Brain microvascular endothelial cell (primary cell): ENCODE results near the gene RPL11.

Experiments used
- DNase-seq: peaks from one replicate; pipeline ENCODE4 v3.0.0-alpha.2; 2020
- H3K27ac ChIP-seq: fragments of 250-450 bp; sonication (Bioruptor Pico); 2 replicates; pipeline ENCODE4 v1.5.1; 2020; ENCODE audit warnings: mild to moderate bottlenecking, moderate library complexity
- H3K27me3 ChIP-seq: fragments of 250-450 bp; sonication (Bioruptor Pico); replicated peaks from 2 replicates; pipeline ENCODE4 v1.5.1; 2020; ENCODE audit warnings: mild to moderate bottlenecking
- H3K36me3 ChIP-seq: fragments of 250-450 bp; sonication (Bioruptor Pico); replicated peaks from 2 replicates; pipeline ENCODE4 v1.5.1; 2020; ENCODE audit warnings: mild to moderate bottlenecking
- H3K4me3 ChIP-seq: 2 replicates; pipeline ENCODE4 v1.5.1; 2011; ENCODE audit warnings: low read depth, mild to moderate bottlenecking, control low read depth, low read length, moderate library complexity
- CTCF ChIP-seq: IDR thresholded peaks from 2 replicates; pipeline ENCODE4 v1.5.1; 2011; ENCODE audit warnings: low read depth, mild to moderate bottlenecking, moderate library complexity, low read length, control low read depth, inconsistent platforms; ENCODE audit errors: missing control alignments
- in situ Hi-C: cut with HindIII; loops from 2 replicates; pipeline ENCODE4 v1.10.0; 2017; ENCODE audit warnings: low sequenced_read_pairs, low pct_ligation_motif_present

Gene RPL11

GRCh38 chr1:23691499-23692307 is at the start of gene RPL11:
Gene RPL11, plus strand, starts transcription at chr1:23691806. Its CDS starts 18 bp downstream, at chr1:23691824.
- in situ Hi-C loops: no loop called here
- Histone ChIP-seq H3K36me3 (peaks cover 39% of the 10 kb centered on the region), H3K27ac (peak within 1 kb of the TSS; percentile 95), H3K4me3 (peak within 1 kb of the TSS; percentile 97), H3K27me3 (no peaks in the 10 kb centered on the region)
- TF ChIP-seq CTCF: peak; percentile 83
- peak; percentile 94 for DNase-seq

DNA sequence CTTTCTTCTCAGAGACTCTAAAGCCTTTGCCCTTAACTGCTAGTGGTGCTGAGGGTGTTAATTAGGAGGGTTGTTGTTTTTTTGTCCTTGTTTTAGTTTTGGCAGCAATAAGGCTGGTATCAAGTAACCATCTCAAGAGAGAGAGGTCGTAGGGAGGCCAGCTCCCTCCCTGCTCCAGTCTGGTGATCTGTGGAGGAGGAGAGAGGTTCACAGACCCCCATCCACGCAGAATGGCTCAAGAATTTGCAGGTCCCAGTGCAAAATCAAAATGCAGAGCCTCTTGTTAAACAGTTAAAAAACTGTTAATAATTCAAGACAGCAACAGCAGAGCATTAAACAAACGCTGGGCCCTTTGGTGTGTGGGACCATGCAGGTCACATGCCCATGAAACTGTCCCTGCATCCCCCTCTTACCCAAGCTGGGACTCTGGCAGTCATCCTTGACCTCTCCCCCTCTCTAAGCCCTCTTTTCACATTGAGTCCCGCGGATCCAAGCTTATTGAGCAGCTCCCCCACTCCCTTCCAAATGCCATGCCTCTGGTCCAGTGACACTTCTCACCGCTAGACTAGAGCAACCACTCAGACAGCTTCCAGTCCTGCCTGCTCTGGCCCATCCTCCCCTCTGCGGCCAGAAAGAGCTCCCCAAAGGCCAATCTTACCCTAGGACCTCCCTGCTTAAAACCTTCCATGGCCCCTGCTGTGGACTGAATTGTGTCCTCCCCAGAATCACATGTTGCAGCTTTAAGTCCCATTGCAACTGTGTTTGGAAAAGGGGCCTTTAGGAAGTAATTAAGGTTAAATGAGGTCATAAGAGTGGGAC is 47.7 kb upstream of the RPL11 start:
- DNase-seq: no peak
- no peaks in the 10 kb centered on the region for H3K36me3 ChIP-seq
- no peak overlapping the region for H3K27ac ChIP-seq
- no peak for TF ChIP-seq CTCF
- no peak overlapping the region for H3K4me3 ChIP-seq
- no peaks in the 10 kb centered on the region for H3K27me3 ChIP-seq
- in situ Hi-C loops: no loop called here

DNA sequence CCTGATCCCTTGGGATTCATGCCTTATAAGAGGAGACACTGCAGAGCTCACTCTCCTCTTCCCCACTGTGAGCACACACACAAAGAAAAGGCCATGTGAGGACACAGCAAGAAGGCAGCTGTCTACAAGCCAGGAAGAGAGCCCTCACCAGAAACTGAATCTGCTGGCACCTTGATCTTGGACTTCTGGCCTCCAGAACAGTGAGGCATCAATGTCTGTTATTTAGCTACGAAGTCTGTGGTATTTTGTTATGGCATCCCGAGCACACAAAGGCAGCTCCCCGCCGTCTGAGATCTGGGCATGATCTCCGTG is 47.1 kb upstream of the RPL11 start:
- Histone ChIP-seq H3K27me3 (no peaks in the 10 kb centered on the region), H3K4me3 (no peak overlapping the region), H3K36me3 (no peaks in the 10 kb centered on the region), H3K27ac (no peak overlapping the region)
- DNase-seq: no peak
- in situ Hi-C loops: no loop called here
- no peak for TF ChIP-seq CTCF

DNA sequence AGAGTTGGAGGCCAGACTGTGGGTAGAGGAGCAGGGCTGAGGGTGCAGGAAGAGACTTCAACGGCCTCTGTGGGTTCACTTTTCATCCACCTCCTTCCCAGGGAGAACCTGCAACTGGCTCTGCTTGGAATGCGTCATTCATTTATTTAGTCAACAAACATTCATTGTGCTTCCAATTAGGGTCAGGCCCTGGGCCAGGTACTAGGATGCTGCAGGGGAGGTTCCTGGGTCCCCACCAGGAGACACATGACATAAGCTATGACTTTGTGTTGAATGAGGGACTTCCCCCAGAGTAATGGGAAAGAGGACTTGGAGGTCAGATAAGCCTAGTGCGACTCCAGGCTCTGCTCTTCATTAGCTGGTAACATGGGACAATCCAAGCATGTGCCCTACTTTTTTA is 46.3 kb upstream of the RPL11 start:
- in situ Hi-C loops: no loop called here
- H3K27me3 ChIP-seq: no peaks in the 10 kb centered on the region
- H3K27ac ChIP-seq: no peak overlapping the region
- H3K4me3 ChIP-seq: no peak overlapping the region
- H3K36me3 ChIP-seq: no peaks in the 10 kb centered on the region
- DNase-seq: no peak
- TF ChIP-seq CTCF: no peak

DNA sequence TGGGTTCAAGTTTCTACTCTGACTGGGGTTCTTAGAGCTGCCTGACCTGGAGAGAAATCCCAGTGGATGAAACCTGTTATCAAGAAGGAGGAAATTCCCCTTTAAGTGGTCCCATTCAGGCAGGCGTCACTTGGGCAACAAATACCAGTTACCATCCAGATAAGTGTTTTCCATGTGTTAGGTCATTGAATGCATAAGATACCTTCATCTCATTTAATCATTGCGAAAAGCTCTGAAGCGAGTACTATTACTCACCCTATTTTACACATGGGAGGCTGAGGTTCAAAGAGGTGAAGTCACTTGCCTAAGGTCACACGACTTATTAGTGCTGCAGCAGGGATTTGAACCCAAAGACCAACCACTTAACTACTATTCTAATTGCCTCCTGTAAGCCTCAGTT is 45.5 kb upstream of the RPL11 start:
- in situ Hi-C loops: no loop called here
- Histone ChIP-seq H3K36me3 (no peaks in the 10 kb centered on the region), H3K4me3 (no peak overlapping the region), H3K27me3 (no peaks in the 10 kb centered on the region), H3K27ac (no peak overlapping the region)
- DNase-seq: no peak
- no peak for TF ChIP-seq CTCF
